HG02852 (cell line): Measurements from ENCODE around the gene GNG14.
"Not testable (repeated sequence)": the region's sequence is repeated elsewhere in the genome, so short reads cannot be mapped to it uniquely, and the experiment has no call there.

Experiments
- ATAC-seq: cut with Tn5 transposase; IDR thresholded peaks from one replicate; pipeline ENCODE4 v1.9.1; 2021; ENCODE audit warnings: mild to moderate bottlenecking, moderate library complexity; ENCODE audit not compliant: unreplicated experiment

Gene GNG14

GRCh38 chr19:12687496-12688196, at the start of gene GNG14:
Gene GNG14 (plus strand): TSS chr19:12687998. CDS start chr19:12688049, 51 bp downstream.
- no peak for ATAC-seq

DNA sequence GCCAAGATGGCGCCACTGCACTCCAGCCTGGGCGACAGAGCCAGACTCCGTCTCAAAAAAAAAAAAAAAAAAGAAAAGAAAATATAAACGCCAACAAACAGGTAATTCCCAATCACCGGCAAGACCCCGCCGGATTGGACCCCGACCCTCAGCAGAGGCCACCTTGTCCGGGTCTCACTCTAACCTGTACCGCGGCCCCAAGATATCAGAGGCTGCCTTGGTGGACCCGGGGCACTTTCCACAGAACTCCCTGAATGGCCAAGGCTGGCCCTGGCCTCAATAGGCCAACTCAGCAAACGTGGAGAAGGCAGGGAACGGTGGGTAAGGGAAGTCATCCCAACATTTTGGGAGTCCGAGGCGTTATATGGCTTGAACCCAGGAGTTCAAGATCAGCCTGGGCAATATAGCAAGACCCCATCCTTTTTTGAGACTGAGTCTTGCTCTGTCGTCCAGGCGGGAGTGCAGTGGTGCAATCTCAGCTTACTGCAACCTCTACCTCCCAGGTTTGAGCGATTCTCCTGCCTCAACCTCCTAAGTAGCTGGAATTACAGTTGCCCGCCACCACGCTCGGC, 49.1 kb upstream of the GNG14 start:
- ATAC-seq: no peak

DNA sequence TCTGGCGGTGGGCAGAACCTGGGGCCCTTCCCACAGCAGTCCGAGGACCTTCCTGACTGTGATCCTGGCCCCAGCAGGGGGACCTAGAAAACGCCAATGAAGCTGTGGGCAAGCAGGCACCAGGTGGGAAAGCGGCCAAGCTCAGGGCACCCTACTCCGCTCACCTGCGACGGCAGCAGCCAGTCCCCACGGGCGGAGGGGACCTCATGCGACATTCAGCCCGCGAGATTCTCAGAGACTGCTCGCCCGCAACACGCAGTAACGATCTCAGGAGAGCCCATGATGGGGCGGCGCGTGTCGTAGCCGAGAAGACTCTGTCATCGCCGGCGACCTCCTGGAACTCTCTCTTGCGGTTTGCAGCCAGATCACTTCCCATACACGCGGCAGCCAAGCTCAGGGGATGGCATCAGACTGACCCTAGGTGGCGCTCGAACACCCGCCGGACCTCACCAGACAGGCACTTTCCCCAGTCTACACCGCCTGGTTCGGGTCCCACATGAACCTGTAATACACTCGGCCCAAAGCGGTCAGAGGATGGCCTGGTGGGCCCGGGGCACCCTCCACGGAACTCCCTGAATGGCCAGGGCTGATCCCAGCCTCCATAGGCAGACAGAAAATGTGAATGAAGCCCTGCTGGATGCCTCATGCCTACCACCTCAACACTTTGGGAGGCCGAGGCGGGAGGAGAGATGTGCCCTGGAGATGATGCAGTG, 47.7 kb upstream of the GNG14 start:
- ATAC-seq: peak; percentile 45

GRCh38 chr19:12641456-12641855, 46.3 kb upstream of the GNG14 start:
- ATAC-seq: no peak

DNA sequence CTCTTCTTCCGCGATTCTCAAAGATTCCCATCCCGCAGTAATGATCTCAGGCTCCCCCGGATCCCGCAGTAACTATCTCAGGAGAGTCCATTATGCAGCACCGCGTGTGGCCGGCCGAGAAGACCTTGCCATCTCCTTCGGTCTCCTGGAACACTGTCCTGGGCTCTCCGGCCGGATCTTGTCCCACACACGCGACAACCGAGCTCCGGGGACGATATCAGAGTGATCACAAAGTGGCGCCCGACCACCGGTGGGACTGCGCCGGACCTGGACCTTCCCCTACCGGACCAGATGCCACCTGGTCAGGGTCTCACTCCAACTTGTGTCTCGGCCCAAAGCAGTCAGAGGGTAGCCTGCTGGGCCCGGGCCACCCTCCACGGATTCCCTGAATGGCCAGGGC, 45.3 kb upstream of the GNG14 start:
- no peak for ATAC-seq

GRCh38 chr19:12643716-12644115, 44.1 kb upstream of the GNG14 start:
- ATAC-seq: not testable (repeated sequence)

DNA sequence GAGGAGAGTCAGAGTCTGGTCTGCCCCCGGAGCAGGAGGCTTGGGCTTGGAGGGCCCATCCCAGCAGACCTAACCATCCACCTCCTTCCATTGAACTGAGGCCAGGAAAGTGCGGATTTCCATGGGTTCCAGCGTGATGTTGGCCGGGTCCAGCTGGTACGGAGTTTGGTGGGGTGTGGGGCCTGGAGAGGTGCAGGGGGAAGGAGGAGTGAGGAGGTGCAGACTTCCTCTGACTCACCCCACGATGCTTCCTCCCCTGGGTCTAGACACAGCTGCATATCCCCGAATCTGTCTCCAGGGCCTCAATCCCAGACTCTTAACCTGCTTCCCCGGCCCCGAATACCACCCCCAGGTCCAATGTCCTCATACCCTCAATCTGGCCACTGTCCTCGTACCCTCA, 41.2 kb upstream of the GNG14 start:
- ATAC-seq: no peak

DNA sequence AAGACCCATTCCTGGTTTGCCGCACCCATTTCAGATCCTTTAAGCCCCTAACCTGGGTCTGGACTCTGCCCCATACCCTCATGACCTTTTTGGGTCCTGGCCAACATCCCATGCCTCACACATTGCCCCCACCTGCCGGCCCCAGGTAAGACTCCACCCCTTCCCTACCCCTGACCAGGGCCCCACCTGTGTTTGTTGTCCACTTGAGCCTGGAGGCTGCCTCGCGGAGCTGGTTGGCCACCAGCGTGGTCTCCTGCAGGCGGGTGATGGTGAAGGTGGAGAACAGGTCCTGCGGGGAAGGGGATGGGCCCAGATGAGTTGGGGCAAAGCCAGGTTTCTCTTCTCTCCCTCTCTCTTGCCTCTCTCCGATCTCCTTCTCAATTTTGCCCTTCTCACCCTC, 40.8 kb upstream of the GNG14 start:
- no peak for ATAC-seq

GRCh38 chr19:12647490-12648071, 40.2 kb upstream of the GNG14 start:
- no peak for ATAC-seq

- no peak for ATAC-seq
Measured at GRCh38 chr19:12648088-12648487, 39.7 kb upstream of the GNG14 start.

GRCh38 chr19:12649941-12650340, 37.9 kb upstream of the GNG14 start:
- no peak for ATAC-seq

- no peak for ATAC-seq
Measured at GRCh38 chr19:12652219-12652618, 35.6 kb upstream of the GNG14 start.

DNA sequence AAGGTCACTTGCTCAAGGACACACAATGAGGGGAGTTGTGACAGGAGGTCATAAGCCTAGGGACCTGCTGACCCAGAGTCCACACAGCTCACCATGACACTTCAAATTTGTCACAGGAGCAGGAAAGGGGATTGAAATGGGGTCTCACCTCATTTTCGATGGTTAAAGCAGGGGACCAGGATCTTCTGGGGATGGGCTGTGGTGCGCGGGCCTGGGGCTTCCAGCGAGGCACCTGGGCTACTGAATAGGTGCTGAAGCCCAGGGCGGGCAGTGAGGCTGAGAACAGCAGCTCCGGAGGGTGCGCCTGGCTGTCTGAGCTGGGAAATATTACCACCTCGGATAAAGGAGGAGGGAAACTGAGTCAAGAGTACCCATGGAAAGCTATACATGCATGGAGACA, 32.3 kb upstream of the GNG14 start:
- no peak for ATAC-seq

- no peak for ATAC-seq
Measured at GRCh38 chr19:12656899-12657571, 30.8 kb upstream of the GNG14 start.

DNA sequence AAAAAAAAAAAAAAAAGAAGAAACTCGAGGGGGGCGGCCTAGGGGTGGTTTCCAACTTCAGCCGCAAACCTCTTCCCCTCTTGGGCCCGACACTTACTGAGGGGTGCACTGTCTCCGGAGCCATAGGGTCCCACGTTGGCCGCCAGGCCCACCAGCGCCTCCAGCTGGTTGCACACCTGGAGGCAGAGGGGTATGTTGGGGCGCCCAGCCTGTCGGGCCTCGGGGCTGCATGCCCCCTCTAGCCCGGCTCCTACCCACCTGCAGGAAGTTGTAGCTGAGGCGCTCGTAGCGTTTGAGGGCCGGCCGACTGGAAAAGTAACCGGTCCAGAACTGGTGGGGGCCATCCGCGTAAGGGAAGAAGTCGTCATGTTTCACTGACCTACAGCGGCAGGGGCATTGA, 29.8 kb upstream of the GNG14 start:
- no peak for ATAC-seq

GRCh38 chr19:12660980-12661379, 26.8 kb upstream of the GNG14 start:
- no peak for ATAC-seq

GRCh38 chr19:12664406-12665280, 23.2 kb upstream of the GNG14 start:
- no peak for ATAC-seq

- ATAC-seq: no peak
Measured at GRCh38 chr19:12665281-12665573, 22.6 kb upstream of the GNG14 start.

DNA sequence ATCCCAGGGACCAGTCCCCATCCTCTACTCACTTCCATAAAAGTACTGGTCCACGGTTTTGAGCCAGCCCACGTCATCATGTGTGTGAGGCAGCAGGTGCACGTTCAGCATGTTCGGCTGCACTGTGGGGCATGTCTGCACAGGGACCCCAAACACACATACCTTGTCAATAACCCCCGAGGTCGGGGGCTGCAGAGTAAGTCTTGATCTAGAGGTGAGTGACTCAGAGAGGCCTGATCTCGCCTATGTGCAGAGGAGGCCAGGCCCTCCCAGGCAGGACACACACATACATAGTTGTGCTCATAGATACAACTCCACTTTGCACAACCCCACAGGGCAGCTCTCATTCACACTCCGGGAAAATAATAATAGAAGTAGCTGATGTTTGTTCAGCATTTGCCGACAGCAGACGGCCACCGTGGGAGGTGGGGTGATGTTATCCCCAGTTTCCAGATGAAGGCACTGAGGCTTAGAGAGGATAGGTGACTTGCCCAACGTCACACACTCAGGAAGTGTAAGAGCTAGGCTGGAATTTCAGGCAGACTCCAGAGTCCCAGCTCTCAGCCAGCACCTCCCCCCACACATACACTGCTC, 22.0 kb upstream of the GNG14 start:
- no peak for ATAC-seq
